Stimulated activated CD8-positive, alpha-beta memory T cell treated with anti-CD3 and anti-CD28 coated beads, Interleukin-4, amount 100 ng/mL, for 4 hours (primary cell): ENCODE data around the gene ULBP1.
"Not testable (repeated sequence)": the region's sequence is repeated elsewhere in the genome, so short reads cannot be mapped to it uniquely, and the experiment has no call there.

Source experiments
- DNase-seq, 2 donors: peaks; one replicate each; pipeline ENCODE4 v3.0.0-alpha.2; 2020; ENCODE audit warnings: low read depth in 2 of 2, low spot score in 1 of 2

ULBP1 gene

DNA sequence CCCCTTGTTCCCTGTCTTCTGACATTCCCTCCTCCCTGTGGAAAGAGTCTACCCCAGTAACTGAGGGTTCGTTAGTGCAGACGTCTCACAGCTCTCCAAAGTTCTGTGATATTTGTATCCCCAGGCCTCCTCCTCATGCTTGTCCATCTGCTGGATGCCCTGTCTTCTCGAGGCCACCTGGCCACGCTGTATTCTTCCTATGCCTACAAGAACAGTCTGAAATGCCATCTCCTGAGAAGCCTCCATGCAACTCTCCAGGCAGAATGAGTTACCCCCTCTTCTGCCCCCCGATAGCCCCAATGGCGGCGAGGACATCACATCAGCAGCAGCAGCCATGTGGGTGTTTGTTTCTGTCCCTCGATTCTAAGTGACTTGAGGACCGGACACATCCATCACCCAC lies 12.6 kb upstream of the ULBP1 start:
- no peak for DNase-seq

DNA sequence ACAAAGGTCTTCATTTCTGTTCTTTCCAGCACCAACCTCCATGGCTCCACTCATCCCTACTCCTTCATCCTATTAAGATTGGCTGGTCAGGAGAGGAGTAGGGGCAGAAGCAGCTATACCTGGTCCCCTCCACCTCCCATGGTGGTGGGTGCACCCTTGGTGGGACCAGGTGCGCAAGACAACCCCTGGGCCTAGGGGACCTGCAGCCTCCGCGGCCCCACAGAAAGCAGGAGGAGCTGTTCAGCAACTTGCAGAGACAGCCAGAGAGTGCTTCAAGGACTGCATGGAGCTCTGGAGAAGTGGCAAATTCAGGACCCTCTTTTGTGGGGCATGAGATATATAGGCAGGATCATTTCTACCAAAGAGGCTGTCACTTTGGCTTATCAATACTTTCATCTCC lies 12.1 kb upstream of the ULBP1 start:
- no peak for DNase-seq

GRCh38 chr6:149953390-149953789 lies 10.4 kb upstream of the ULBP1 start:
- DNase-seq = not testable (repeated sequence)

GRCh38 chr6:149953934-149954327 lies 9.8 kb upstream of the ULBP1 start:
- not testable (repeated sequence) for DNase-seq

DNA sequence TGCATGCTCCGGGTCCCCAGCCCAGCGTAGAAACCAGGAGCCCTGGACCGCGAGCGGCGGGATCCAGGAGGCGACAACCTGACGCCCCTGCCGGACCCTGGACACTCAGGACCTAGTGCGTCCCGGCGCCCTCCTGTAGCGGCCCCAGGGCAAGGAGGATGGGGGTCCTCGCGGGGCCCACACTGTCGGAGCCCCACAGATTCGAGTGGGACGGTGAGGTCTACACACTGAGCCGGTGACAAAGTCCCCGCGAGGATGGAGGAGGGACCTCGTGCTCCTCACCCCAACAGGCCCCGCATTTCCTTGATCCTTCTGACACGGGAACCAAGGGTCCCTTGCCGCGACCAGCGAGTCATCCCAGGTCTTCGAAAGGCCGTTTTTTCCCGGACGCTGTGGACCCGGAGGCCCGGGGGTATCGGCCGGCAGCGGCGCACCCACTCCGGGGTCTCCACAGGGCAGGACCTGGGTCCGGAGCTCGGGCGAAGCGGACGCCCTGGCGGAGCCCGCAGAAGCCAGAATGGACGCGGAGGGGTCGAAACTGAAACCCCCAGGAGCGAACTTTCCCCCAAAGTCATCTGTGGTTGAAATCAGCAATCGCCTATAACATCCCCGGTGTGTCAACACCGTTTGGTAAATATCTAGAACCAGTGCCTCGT lies 9.3 kb upstream of the ULBP1 start:
- not testable (repeated sequence) for DNase-seq

DNA sequence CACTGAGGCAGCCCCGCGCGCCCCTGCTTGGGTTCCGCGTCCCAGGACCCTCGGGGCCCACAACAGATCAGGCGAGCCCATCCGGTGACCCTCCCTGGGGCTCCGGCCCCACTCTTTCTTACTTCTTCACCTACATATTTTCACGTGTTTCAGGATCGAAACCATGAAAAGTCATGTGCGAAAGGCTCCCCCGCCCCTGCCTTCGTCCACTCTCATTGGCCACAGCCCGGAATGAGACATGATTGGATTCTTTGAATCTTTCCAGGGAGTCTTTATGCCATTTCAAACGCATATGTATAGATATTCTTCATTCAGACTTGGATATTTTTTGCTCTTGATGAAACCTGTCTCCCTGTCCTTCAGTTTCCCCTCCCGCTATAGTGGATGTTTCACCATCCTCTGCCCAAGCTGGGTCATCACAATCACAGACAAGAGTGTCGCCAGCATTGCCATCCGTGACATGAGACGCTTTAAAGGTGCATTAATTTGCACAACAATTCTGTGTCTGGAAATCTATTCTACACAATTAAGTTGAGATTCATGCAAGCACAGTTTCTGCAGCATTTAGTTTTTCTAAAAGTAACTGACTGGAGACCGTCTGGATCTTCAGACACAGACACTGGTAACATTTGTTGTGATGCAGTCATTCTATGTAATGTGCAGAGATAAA lies 8.6 kb upstream of the ULBP1 start:
- DNase-seq = not testable (repeated sequence)

GRCh38 chr6:149955654-149956317 lies 8.0 kb upstream of the ULBP1 start:
- not testable (repeated sequence) for DNase-seq

DNA sequence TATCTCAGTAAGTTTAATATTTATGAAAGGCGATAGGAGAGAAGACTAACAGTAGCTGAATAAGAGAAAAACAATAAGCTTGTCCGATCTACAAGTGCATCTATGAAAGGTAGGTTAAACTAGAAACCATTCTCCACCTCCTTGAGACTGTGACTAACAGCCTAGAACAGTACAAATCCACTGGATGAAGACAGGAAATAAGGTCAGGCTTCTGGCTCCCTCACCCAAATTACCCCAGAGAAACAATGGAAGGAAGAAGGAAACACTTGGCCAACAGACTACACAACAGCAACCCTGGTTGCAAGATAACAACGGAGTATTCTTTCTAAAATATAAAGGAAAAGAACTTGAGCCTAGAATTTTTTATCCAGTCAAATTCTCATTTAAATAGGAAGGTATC lies 5.6 kb upstream of the ULBP1 start:
- not testable (repeated sequence) for DNase-seq

- not testable (repeated sequence) for DNase-seq
Observed at GRCh38 chr6:149959806-149960205, 3.9 kb upstream of the ULBP1 start.

- no peak for DNase-seq
Observed at GRCh38 chr6:149960488-149960887, 3.3 kb upstream of the ULBP1 start.

DNA sequence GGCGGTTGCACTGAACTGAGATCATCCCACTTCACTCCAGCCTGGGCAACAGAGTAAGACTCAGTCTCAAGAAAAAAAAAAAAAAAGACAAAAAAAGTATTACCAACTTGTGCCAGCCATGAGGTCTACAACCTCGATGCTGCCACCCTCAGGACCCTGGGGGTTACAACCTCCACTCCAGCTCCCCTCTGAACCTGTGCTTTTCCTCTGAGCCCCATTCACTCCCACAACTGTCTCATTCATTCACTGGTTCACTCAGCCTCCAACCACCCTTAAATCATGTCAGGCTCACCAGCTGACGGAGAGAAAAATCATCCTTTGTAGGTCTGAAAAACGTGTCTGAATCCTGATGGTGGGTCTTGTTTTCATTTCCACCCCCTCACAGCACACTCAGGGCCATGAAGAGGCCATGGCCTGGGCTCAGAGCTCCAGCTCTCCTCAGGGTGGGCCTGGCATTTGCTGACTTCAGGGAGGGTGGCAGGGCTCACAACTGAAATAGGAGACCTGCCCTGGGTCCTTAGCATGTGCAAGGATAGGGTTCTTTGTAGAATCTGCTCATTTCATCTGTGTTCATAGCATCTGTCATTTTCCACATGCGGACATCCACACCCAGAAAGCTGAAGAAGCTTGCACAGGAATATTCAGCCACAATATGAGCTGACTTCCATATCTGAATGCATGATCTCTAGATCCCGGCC lies 1.9 kb upstream of the ULBP1 start:
- DNase-seq = no peak

- no peak for DNase-seq
Observed at GRCh38 chr6:149962461-149963211, 1.1 kb upstream of the ULBP1 start.

GRCh38 chr6:149963212-149963461 lies 606 bp upstream of the ULBP1 start:
- no peak for DNase-seq

- no peak for DNase-seq
Observed at GRCh38 chr6:149964308-149965193, 808 bp downstream of the ULBP1 start.

- DNase-seq = no peak
Observed at GRCh38 chr6:149965194-149966020, 1.7 kb downstream of the ULBP1 start.

DNA sequence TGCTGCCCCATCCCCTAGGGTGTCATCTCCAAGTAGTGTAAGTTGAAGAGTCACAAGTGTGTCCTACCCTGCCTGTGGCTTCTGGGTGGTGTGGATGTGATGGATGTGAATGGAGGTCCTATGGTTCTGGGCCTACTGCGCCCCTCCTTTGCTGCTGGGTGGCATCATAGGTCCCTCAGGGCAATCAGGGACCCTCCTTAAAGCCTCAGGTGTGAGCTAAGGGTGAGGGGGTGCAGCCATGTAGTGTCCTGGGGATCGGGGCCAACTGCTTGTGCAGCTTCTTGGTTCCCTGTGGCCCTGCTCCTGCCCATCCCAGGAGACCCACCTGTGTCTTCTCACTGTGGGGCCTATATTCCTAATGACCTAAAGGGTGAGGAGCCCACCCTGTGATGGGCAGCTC lies 2.6 kb downstream of the ULBP1 start:
- not testable (repeated sequence) for DNase-seq

DNA sequence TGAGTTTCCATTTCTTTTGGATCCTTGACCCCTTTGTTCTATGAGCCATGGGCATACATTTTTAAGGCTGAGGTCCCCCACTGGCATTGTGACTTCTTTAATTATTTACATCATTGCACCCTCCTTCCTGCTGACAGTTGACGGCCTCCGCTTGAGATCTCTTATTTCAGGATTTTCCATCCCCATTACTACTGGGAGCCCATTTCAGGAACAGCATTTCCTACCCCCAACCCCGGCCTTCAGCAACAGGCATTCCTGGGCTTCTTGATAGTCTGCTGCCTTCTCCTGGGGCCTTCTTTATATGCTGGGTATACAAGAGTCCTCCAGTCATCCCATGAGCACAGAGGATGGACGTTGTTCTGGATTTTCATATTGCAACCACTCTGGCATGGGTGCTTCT lies 3.8 kb downstream of the ULBP1 start:
- no peak for DNase-seq

- not testable (repeated sequence) for DNase-seq
Observed at GRCh38 chr6:149967999-149968398, 4.3 kb downstream of the ULBP1 start.

- not testable (repeated sequence) for DNase-seq
Observed at GRCh38 chr6:149968909-149969308, 5.2 kb downstream of the ULBP1 start.
